HepG2 (cell line): Measurements from ENCODE around the gene BCO1. TPM values are rescaled to one million over a fixed set of nuclear protein-coding genes. Genes with fewer than 3 reads are reported as not detected.

Experiments used
- ETV5 ChIP-seq: IDR thresholded peaks from 2 replicates; pipeline ENCODE4 v1.6.1; 2018; ENCODE audit warnings: missing biosample characterization, missing genetic modification reagents, inconsistent platforms, borderline replicate concordance
- FOSL1 ChIP-seq: sonication (generic); formaldehyde crosslinking; IDR thresholded peaks from 2 replicates; pipeline ENCODE4 v1.9.0; 2021; ENCODE audit warnings: missing genetic modification reagents, borderline replicate concordance
- MXI1 ChIP-seq: IDR thresholded peaks from 3 replicates; pipeline ENCODE4 v1.6.1; 2012; ENCODE audit warnings: low read depth, low read length, inconsistent platforms, borderline replicate concordance
- NR2F6 ChIP-seq, 2 experiments: IDR thresholded peaks; 2 replicates each; pipeline ENCODE4 v1.6.1; 2016; ENCODE audit warnings: antibody characterized with exemption in 1 of 2, mild to moderate bottlenecking in 1 of 2
- PAX8 ChIP-seq: sonication (generic); formaldehyde crosslinking; IDR thresholded peaks from 2 replicates; pipeline ENCODE4 v1.8.0; 2022; ENCODE audit warnings: mild to moderate bottlenecking, missing genetic modification reagents, borderline replicate concordance
- U2AF2 ChIP-seq: fragments of 200-400 bp; formaldehyde crosslinking; IDR thresholded peaks from 2 replicates; pipeline ENCODE4 v1.6.1; 2017; ENCODE audit warnings: low read depth, mild to moderate bottlenecking, low read length
- ZNF382 ChIP-seq: sonication (generic); formaldehyde crosslinking; IDR thresholded peaks from 2 replicates; pipeline ENCODE4 v1.5.0; 2020; ENCODE audit warnings: missing genetic modification reagents, mild to moderate bottlenecking, borderline replicate concordance
- ZNF468 ChIP-seq: sonication (generic); formaldehyde crosslinking; IDR thresholded peaks from 2 replicates; pipeline ENCODE4 v1.8.0; 2022; ENCODE audit warnings: mild to moderate bottlenecking, moderate library complexity, missing genetic modification reagents
- ZNF496 ChIP-seq: sonication (generic); formaldehyde crosslinking; IDR thresholded peaks from 2 replicates; pipeline ENCODE4 v1.8.1; 2023; ENCODE audit warnings: mild to moderate bottlenecking, moderate library complexity, missing genetic modification reagents; ENCODE audit not compliant: insufficient replicate concordance
- ZNF558 ChIP-seq: sonication (generic); formaldehyde crosslinking; IDR thresholded peaks from 2 replicates; pipeline ENCODE4 v1.9.0; 2022; ENCODE audit warnings: mild to moderate bottlenecking, missing genetic modification reagents, borderline replicate concordance
- ZNF891 ChIP-seq: sonication (generic); formaldehyde crosslinking; IDR thresholded peaks from 2 replicates; pipeline ENCODE4 v1.5.0; 2020; ENCODE audit warnings: mild to moderate bottlenecking, missing genetic modification reagents
- polyA plus RNA-seq, 8 experiments: library from polyadenylated mRNA; depleted of rRNA in 3 of 8; stranded (reverse) in 7 of 8; unstranded in 1 of 8; fragments of >200 nt; fragmentation: Illumina TruSeq in 4 of 8; extraction: Trizol in 4 of 8; gene quantifications; 2 replicates each; pipeline versions ENCODE4 v1.2.1 to v1.2.3, GENCODE V29; 2011 to 2016; ENCODE audit warnings: low read depth in 4 of 8, missing spikeins in 1 of 8, mixed read lengths in 1 of 8; ENCODE audit not compliant: insufficient read depth in 1 of 8
- total RNA-seq, 5 experiments: library from RNA; depleted of rRNA; stranded (reverse); fragments of >200 nt; fragmentation: Illumina TruSeq; extraction: Trizol; gene quantifications; 2 replicates each; pipeline ENCODE4 v1.2.3, GENCODE V29; 2016; ENCODE audit warnings: low read depth in 1 of 5
- TF ChIP-seq, protein P1 (sequence below): sonication (generic); formaldehyde crosslinking; IDR thresholded peaks from 2 replicates; pipeline ENCODE4 v1.9.0; 2022; ENCODE audit warnings: missing genetic modification reagents, mild to moderate bottlenecking, borderline replicate concordance
- TF ChIP-seq, protein P2 (sequence below): sonication (generic); formaldehyde crosslinking; IDR thresholded peaks from 2 replicates; pipeline ENCODE4 v1.8.0; 2022; ENCODE audit warnings: mild to moderate bottlenecking, missing genetic modification reagents, borderline replicate concordance
- TF ChIP-seq, protein P3 (sequence below): sonication (generic); formaldehyde crosslinking; IDR thresholded peaks from 2 replicates; pipeline ENCODE4 v1.4.0; 2020; ENCODE audit warnings: missing genetic modification reagents
- TF ChIP-seq, protein P4 (sequence below): sonication (generic); formaldehyde crosslinking; IDR thresholded peaks from 2 replicates; pipeline ENCODE4 v1.5.0; 2020; ENCODE audit warnings: mild to moderate bottlenecking, low read depth, missing genetic modification reagents, borderline replicate concordance
- TF ChIP-seq, protein P5 (sequence below): sonication (generic); formaldehyde crosslinking; IDR thresholded peaks from 2 replicates; pipeline ENCODE4 v1.4.0; 2020; ENCODE audit warnings: missing genetic modification reagents
- TF ChIP-seq, protein P6 (sequence below): sonication (generic); formaldehyde crosslinking; IDR thresholded peaks from 2 replicates; pipeline ENCODE4 v1.5.0; 2020; ENCODE audit warnings: mild to moderate bottlenecking, missing genetic modification reagents, moderate library complexity

Gene BCO1
- total and polyA plus RNA-seq, 2 of the 13 experiments (the other 11 are each of a cell fraction or from before 2014, with no cell fraction given), result 0.11 TPM; not detected in 1

DNA sequence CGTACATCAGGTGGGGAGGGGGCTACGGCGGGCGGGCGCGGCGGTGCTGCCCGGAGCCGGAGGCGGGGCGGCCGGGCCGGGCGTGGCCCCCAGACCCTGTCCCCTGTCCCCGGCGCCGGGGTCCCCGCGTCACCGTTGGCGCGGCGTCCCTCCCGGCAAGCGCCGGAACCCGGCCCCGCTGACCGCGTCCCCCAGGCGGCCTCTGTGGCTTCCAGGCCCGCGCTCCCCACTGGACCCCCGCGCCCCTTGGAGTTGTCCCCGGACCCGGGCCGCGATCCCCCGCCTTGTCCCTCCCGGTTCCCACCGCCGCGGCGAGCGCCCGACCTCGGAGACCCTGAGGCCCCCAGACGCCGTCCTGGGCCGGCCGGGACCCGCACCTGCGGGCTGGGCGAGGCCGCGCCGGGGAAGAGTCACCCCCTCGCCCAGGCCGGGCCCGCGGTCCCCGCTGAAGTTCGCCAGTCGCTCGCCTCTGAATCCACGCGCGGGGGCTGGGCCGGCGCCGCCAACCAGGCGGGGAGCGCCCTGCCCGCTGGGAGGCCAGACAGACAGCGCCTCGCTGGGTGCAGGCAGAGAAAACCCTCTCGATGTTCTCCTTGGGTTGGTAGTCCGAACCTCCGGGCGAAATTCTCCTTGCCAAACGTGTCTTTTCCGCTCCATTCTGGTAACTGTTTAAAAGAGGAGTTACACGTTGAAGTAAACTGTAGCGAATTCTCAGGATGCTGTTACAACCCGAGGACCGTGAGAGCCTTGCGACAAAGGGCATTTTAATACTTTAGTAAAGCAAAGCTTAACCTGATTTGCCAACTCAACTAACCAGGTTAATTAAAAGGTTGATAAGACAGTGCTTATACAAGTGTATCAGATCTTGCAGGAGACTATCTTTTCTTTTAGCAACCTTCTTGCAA is 77.0 kb downstream of the BCO1 start (continued):
- TF ChIP-seq, protein P1, sequence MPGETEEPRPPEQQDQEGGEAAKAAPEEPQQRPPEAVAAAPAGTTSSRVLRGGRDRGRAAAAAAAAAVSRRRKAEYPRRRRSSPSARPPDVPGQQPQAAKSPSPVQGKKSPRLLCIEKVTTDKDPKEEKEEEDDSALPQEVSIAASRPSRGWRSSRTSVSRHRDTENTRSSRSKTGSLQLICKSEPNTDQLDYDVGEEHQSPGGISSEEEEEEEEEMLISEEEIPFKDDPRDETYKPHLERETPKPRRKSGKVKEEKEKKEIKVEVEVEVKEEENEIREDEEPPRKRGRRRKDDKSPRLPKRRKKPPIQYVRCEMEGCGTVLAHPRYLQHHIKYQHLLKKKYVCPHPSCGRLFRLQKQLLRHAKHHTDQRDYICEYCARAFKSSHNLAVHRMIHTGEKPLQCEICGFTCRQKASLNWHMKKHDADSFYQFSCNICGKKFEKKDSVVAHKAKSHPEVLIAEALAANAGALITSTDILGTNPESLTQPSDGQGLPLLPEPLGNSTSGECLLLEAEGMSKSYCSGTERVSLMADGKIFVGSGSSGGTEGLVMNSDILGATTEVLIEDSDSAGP (CRISPR knock-in tag), result no peak
- TF ChIP-seq ZNF891 (peak; percentile 46; the same call in 1 of the 2 replicates), ZNF496 (CRISPR knock-in tag) (no peak), ETV5 (CRISPR knock-in tag) (0 out of 2 replicates have a peak, but pooled peaks have one; percentile 7), ZNF558 (no peak; the same call in 1 of the 2 replicates), U2AF2 (no peak), ZNF468 (no peak), FOSL1 (CRISPR knock-in tag) (no peak), PAX8 (no peak), NR2F6 (IDR thresholded peaks at IDR 0.05) (no peak), NR2F6 (CRISPR knock-in tag; IDR thresholded peaks at IDR 0.05) (no peak), ZNF382 (CRISPR knock-in tag) (no peak), MXI1 (peak; percentile 38; the same call in 1 of the 3 replicates)
- TF ChIP-seq, protein P2, sequence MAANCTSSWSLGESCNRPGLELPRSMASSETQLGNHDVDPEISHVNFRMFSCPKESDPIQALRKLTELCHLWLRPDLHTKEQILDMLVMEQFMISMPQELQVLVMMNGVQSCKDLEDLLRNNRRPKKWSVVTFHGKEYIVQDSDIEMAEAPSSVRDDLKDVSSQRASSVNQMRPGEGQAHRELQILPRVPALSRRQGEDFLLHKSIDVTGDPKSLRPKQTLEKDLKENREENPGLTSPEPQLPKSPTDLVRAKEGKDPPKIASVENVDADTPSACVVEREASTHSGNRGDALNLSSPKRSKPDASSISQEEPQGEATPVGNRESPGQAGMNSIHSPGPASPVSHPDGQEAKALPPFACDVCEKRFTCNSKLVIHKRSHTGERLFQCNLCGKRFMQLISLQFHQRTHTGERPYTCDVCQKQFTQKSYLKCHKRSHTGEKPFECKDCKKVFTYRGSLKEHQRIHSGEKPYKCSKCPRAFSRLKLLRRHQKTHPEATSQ, result 0 out of 2 replicates have a peak, but pooled peaks have one; percentile 47
- TF ChIP-seq, protein P3, sequence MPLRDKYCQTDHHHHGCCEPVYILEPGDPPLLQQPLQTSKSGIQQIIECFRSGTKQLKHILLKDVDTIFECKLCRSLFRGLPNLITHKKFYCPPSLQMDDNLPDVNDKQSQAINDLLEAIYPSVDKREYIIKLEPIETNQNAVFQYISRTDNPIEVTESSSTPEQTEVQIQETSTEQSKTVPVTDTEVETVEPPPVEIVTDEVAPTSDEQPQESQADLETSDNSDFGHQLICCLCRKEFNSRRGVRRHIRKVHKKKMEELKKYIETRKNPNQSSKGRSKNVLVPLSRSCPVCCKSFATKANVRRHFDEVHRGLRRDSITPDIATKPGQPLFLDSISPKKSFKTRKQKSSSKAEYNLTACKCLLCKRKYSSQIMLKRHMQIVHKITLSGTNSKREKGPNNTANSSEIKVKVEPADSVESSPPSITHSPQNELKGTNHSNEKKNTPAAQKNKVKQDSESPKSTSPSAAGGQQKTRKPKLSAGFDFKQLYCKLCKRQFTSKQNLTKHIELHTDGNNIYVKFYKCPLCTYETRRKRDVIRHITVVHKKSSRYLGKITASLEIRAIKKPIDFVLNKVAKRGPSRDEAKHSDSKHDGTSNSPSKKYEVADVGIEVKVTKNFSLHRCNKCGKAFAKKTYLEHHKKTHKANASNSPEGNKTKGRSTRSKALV (CRISPR knock-in tag), result peak; percentile 68; the same call in 1 of the 2 replicates
- TF ChIP-seq, protein P4, sequence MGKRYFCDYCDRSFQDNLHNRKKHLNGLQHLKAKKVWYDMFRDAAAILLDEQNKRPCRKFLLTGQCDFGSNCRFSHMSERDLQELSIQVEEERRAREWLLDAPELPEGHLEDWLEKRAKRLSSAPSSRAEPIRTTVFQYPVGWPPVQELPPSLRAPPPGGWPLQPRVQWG (CRISPR knock-in tag), result no peak
- TF ChIP-seq, protein P5, sequence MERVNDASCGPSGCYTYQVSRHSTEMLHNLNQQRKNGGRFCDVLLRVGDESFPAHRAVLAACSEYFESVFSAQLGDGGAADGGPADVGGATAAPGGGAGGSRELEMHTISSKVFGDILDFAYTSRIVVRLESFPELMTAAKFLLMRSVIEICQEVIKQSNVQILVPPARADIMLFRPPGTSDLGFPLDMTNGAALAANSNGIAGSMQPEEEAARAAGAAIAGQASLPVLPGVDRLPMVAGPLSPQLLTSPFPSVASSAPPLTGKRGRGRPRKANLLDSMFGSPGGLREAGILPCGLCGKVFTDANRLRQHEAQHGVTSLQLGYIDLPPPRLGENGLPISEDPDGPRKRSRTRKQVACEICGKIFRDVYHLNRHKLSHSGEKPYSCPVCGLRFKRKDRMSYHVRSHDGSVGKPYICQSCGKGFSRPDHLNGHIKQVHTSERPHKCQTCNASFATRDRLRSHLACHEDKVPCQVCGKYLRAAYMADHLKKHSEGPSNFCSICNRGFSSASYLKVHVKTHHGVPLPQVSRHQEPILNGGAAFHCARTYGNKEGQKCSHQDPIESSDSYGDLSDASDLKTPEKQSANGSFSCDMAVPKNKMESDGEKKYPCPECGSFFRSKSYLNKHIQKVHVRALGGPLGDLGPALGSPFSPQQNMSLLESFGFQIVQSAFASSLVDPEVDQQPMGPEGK (CRISPR knock-in tag), result peak; percentile 58; the same call in 1 of the 2 replicates
- TF ChIP-seq, protein P6, sequence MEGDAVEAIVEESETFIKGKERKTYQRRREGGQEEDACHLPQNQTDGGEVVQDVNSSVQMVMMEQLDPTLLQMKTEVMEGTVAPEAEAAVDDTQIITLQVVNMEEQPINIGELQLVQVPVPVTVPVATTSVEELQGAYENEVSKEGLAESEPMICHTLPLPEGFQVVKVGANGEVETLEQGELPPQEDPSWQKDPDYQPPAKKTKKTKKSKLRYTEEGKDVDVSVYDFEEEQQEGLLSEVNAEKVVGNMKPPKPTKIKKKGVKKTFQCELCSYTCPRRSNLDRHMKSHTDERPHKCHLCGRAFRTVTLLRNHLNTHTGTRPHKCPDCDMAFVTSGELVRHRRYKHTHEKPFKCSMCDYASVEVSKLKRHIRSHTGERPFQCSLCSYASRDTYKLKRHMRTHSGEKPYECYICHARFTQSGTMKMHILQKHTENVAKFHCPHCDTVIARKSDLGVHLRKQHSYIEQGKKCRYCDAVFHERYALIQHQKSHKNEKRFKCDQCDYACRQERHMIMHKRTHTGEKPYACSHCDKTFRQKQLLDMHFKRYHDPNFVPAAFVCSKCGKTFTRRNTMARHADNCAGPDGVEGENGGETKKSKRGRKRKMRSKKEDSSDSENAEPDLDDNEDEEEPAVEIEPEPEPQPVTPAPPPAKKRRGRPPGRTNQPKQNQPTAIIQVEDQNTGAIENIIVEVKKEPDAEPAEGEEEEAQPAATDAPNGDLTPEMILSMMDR (CRISPR knock-in tag), result peak; percentile 18; the same call in 1 of the 2 replicates
